H9 (cell line): ENCODE measurements around the gene ZSCAN5A. TPM values are rescaled to one million over a fixed set of nuclear protein-coding genes. Genes with fewer than 3 reads are reported as not detected.
"Not testable (repeated sequence)": the region's sequence is repeated elsewhere in the genome, so short reads cannot be mapped to it uniquely, and the experiment has no call there.

Experiments
- DNase-seq: peaks from one replicate; pipeline ENCODE4 v3.0.0-alpha.2; 2017
- H2AFZ ChIP-seq: one replicate; pipeline ENCODE4 v1.6.1; 2013; ENCODE audit warnings: mild to moderate bottlenecking, low read length, control low read depth, moderate library complexity
- H2AK5ac ChIP-seq: 2 replicates; pipeline ENCODE4 v1.6.1; 2013; ENCODE audit warnings: low read length, control low read depth, mixed read lengths; ENCODE audit not compliant: insufficient read length
- H2BK120ac ChIP-seq: one replicate; pipeline ENCODE4 v1.6.1; 2013; ENCODE audit warnings: low read depth, mild to moderate bottlenecking, low read length, control low read depth, inconsistent platforms; ENCODE audit not compliant: poor library complexity, severe bottlenecking
- H2BK12ac ChIP-seq: 2 replicates; pipeline ENCODE4 v1.6.1; 2013; ENCODE audit warnings: low read length, control low read depth, mixed read lengths, low read depth; ENCODE audit not compliant: insufficient read length
- H2BK15ac ChIP-seq: 2 replicates; pipeline ENCODE4 v1.6.1; 2013; ENCODE audit warnings: low read depth, low read length, control low read depth
- H2BK20ac ChIP-seq: one replicate; pipeline ENCODE4 v1.6.1; 2013; ENCODE audit warnings: low read depth, mild to moderate bottlenecking, low read length, control low read depth, inconsistent platforms; ENCODE audit not compliant: poor library complexity, severe bottlenecking
- H2BK5ac ChIP-seq: 2 replicates; pipeline ENCODE4 v1.6.1; 2013; ENCODE audit warnings: low read length, control low read depth, mixed read lengths; ENCODE audit not compliant: insufficient read length
- H3K14ac ChIP-seq: 2 replicates; pipeline ENCODE4 v1.6.1; 2013; ENCODE audit warnings: low read length, control low read depth; ENCODE audit not compliant: insufficient read depth
- H3K18ac ChIP-seq: 2 replicates; pipeline ENCODE4 v1.6.1; 2013; ENCODE audit warnings: low read depth, mild to moderate bottlenecking, mixed read lengths, low read length, control low read depth; ENCODE audit not compliant: insufficient read length
- H3K23ac ChIP-seq: 2 replicates; pipeline ENCODE4 v1.6.1; 2013; ENCODE audit warnings: low read length, control low read depth, mixed read lengths, low read depth; ENCODE audit not compliant: insufficient read length
- H3K23me2 ChIP-seq: 2 replicates; pipeline ENCODE4 v1.6.1; 2013; ENCODE audit warnings: low read depth, mild to moderate bottlenecking, mixed read lengths, low read length, control low read depth; ENCODE audit not compliant: insufficient read length, poor library complexity, severe bottlenecking
- H3K27ac ChIP-seq: 2 replicates; pipeline ENCODE4 v1.5.1; 2013; ENCODE audit warnings: low read length, control low read depth, mixed read lengths, low read depth; ENCODE audit not compliant: insufficient read length
- H3K27me3 ChIP-seq: 2 replicates; pipeline ENCODE4 v1.6.1; 2013; ENCODE audit warnings: low read length, control low read depth, inconsistent platforms; ENCODE audit not compliant: insufficient read depth
- H3K4ac ChIP-seq: 2 replicates; pipeline ENCODE4 v1.6.1; 2013; ENCODE audit warnings: low read depth, mild to moderate bottlenecking, control low read depth, inconsistent platforms, low read length, moderate library complexity
- H3K4me1 ChIP-seq: 2 replicates; pipeline ENCODE4 v1.6.1; 2013; ENCODE audit warnings: low read length, control low read depth, inconsistent platforms; ENCODE audit not compliant: insufficient read depth
- H3K4me2 ChIP-seq: 2 replicates; pipeline ENCODE4 v1.6.1; 2013; ENCODE audit warnings: low read length, control low read depth, mixed read lengths; ENCODE audit not compliant: insufficient read length, insufficient read depth
- H3K56ac ChIP-seq: 2 replicates; pipeline ENCODE4 v1.6.1; 2013; ENCODE audit warnings: low read depth, mild to moderate bottlenecking, mixed read lengths, low read length, control low read depth; ENCODE audit not compliant: insufficient read length
- H3K79me1 ChIP-seq: 2 replicates; pipeline ENCODE4 v1.6.1; 2013; ENCODE audit warnings: low read depth, mild to moderate bottlenecking, moderate library complexity, low read length, control low read depth, inconsistent platforms; ENCODE audit not compliant: insufficient read depth, poor library complexity, severe bottlenecking
- H3K79me2 ChIP-seq: 2 replicates; pipeline ENCODE4 v1.6.1; 2013; ENCODE audit warnings: low read length, control low read depth, inconsistent platforms; ENCODE audit not compliant: insufficient read depth
- H3K9ac ChIP-seq: 2 replicates; pipeline ENCODE4 v1.6.1; 2013; ENCODE audit warnings: low read length, control low read depth, mixed read lengths; ENCODE audit not compliant: insufficient read length; ENCODE audit errors: extremely low read depth
- H3K9me3 ChIP-seq: one replicate; pipeline ENCODE4 v1.6.1; 2013; ENCODE audit warnings: low read depth, low read length, inconsistent platforms; ENCODE audit not compliant: control insufficient read depth
- H3T11ph ChIP-seq: one replicate; pipeline ENCODE4 v1.6.1; 2013; ENCODE audit warnings: mild to moderate bottlenecking, low read length, control low read depth, inconsistent platforms
- H4K20me1 ChIP-seq: one replicate; pipeline ENCODE4 v1.6.1; 2013; ENCODE audit not compliant: control insufficient read depth, insufficient read length, insufficient read depth
- H4K5ac ChIP-seq: 2 replicates; pipeline ENCODE4 v1.6.1; 2013; ENCODE audit warnings: low read depth, mild to moderate bottlenecking, mixed read lengths, low read length, control low read depth; ENCODE audit not compliant: insufficient read length
- H4K8ac ChIP-seq: replicated peaks from 2 replicates; pipeline ENCODE4 v1.6.1; 2013; ENCODE audit warnings: low read length, control low read depth, mixed read lengths, low read depth; ENCODE audit not compliant: insufficient read length
- H4K91ac ChIP-seq: 2 replicates; pipeline ENCODE4 v1.6.1; 2013; ENCODE audit warnings: low read depth, mild to moderate bottlenecking, moderate library complexity, mixed read lengths, low read length, control low read depth; ENCODE audit not compliant: insufficient read length
- H3K27ac Mint-ChIP-seq, 3 experiments: 2 replicates in 2 of 3; 3 replicates in 1 of 3; pipeline ENCODE4 v1.8.0; 2020 to 2021; ENCODE audit warnings: mixed read lengths in 3 of 3, mild to moderate bottlenecking in 1 of 3, moderate library complexity in 1 of 3
- H3K27me3 Mint-ChIP-seq: 2 replicates; pipeline ENCODE4 v1.8.0; 2021; ENCODE audit warnings: low read depth, mild to moderate bottlenecking, moderate library complexity, mixed read lengths
- H3K36me3 Mint-ChIP-seq, 3 experiments: 2 replicates in 2 of 3; 3 replicates in 1 of 3; pipeline ENCODE4 v1.8.0; 2020 to 2021; ENCODE audit warnings: low read depth in 3 of 3, mixed read lengths in 3 of 3; ENCODE audit not compliant: insufficient read depth in 1 of 3
- H3K4me1 Mint-ChIP-seq, 2 experiments: 2 replicates each; pipeline ENCODE4 v1.8.0; 2020; ENCODE audit warnings: mixed read lengths in 2 of 2
- H3K4me3 Mint-ChIP-seq, 2 experiments: 2 replicates in 1 of 2; 3 replicates in 1 of 2; pipeline ENCODE4 v1.8.0; 2020 to 2021; ENCODE audit warnings: mild to moderate bottlenecking in 2 of 2, mixed read lengths in 2 of 2, moderate library complexity in 1 of 2
- H3K9me3 Mint-ChIP-seq, 2 experiments: 2 replicates in 1 of 2; 3 replicates in 1 of 2; pipeline ENCODE4 v1.8.0; 2020; ENCODE audit warnings: mild to moderate bottlenecking in 2 of 2, mixed read lengths in 2 of 2, moderate library complexity in 1 of 2
- WGBS: extraction: QIAGEN DNeasy Blood & Tissue Kit; methylation state at CpG from one replicate; pipeline ENCODE4 v1.1.7; 2013; ENCODE audit warnings: missing lambda C conversion rate, low lambda C conversion rate, mixed read lengths; ENCODE audit not compliant: insufficient read length; ENCODE audit errors: extremely low coverage; 5-methylcytosine and 5-hydroxymethylcytosine counted together
- total RNA-seq: library from RNA; stranded (reverse); gene quantifications from 2 replicates; pipeline ENCODE4 v1.2.1, GENCODE V29; 2021
- TF ChIP-seq, protein P1 (sequence below): fragments of 200-600 bp; sonication (generic); conservative IDR thresholded peaks from 3 replicates; pipeline ENCODE4 v1.8.0; 2021; ENCODE audit warnings: antibody characterized with exemption, mild to moderate bottlenecking

ZSCAN5A gene
- total RNA-seq, 1 experiment from 2014 or later: 12.5 TPM

DNA sequence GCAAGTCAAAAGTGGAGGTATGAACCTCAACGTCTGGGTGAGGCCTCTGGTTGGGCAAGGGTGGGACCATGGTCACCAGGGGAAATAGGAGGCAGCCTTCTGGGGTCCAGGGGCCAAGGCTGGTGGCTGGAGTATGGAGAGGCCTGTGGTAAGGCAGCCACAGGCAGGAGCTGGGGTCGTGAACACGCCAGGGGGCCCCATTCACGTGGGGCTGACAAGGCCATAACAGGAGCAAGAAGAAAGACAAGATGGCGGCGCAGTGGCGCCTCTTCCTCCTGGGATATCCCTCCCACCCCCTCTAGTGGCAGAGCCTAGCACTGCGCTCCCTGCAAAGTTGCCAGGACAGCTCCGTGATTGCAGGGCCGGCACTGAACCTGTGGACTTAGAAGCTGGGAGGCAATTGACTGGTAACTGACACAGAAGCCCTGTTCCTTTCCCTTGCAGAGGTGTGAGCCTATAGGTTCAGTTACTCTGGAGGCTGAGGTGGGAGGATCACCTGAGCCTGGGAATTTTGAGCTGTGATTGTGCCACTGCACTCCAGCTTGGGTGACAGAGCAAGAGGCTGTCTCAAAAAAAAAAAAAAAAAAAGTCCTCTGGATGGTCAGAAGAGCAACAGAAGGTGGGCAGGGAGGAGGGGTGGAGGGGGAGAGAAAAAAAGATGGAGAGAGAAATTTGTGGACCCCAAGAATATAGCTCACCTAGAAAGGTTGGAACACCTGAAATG, 61.8 kb downstream of the ZSCAN5A start:
- Mint-ChIP-seq H3K36me3 (peaks cover 2 to 10% (median 9%) of the 10 kb centered on the region in 3 experiments), H3K9me3 (peaks cover 13 to 42% of the 10 kb centered on the region in 2 experiments), H3K27ac (peak overlapping the region in 1 of 3 experiments; percentile 95; a peak in 1 of 7 replicates), H3K4me1 (no peaks in the 10 kb centered on the region), H3K4me3 (no peak overlapping the region), H3K27me3 (peaks cover 34% of the 10 kb centered on the region)
- no peak overlapping the region for H2AFZ ChIP-seq
- H4K91ac ChIP-seq: no peak overlapping the region
- H2BK12ac ChIP-seq: peak overlapping the region; percentile 56
- no peak overlapping the region for H3K56ac ChIP-seq
- peaks cover 4% of the 10 kb centered on the region for H3K9me3 ChIP-seq
- no peak overlapping the region for H3K27ac ChIP-seq
- no peaks in the 10 kb centered on the region for H4K20me1 ChIP-seq
- no peak overlapping the region for H3T11ph ChIP-seq
- H4K8ac ChIP-seq: no peak overlapping the region
- H2AK5ac ChIP-seq: no peak overlapping the region
- no peak overlapping the region for H2BK5ac ChIP-seq
- no peaks in the 10 kb centered on the region for H3K79me1 ChIP-seq
- no CpG with 5 or more reads among the region's 10 CpGs for WGBS
- no peaks in the 10 kb centered on the region for H3K4me1 ChIP-seq
- no peak overlapping the region for H3K9ac ChIP-seq
- H3K18ac ChIP-seq: peak overlapping the region; percentile 18
- H3K23me2 ChIP-seq: no peaks in the 10 kb centered on the region
- peak overlapping the region; percentile 74 for H4K5ac ChIP-seq
- no peak overlapping the region for H2BK120ac ChIP-seq
- no peaks in the 10 kb centered on the region for H3K79me2 ChIP-seq
- TF ChIP-seq, protein P1, sequence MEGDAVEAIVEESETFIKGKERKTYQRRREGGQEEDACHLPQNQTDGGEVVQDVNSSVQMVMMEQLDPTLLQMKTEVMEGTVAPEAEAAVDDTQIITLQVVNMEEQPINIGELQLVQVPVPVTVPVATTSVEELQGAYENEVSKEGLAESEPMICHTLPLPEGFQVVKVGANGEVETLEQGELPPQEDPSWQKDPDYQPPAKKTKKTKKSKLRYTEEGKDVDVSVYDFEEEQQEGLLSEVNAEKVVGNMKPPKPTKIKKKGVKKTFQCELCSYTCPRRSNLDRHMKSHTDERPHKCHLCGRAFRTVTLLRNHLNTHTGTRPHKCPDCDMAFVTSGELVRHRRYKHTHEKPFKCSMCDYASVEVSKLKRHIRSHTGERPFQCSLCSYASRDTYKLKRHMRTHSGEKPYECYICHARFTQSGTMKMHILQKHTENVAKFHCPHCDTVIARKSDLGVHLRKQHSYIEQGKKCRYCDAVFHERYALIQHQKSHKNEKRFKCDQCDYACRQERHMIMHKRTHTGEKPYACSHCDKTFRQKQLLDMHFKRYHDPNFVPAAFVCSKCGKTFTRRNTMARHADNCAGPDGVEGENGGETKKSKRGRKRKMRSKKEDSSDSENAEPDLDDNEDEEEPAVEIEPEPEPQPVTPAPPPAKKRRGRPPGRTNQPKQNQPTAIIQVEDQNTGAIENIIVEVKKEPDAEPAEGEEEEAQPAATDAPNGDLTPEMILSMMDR: peak; percentile 95
- H2BK15ac ChIP-seq: no peak overlapping the region
- H2BK20ac ChIP-seq: no peak overlapping the region
- DNase-seq: peak; percentile 95
- H3K14ac ChIP-seq: no peak overlapping the region
- H3K4ac ChIP-seq: no peak overlapping the region
- no peak overlapping the region for H3K23ac ChIP-seq
- no peaks in the 10 kb centered on the region for H3K27me3 ChIP-seq
- no peak overlapping the region for H3K4me2 ChIP-seq

DNA sequence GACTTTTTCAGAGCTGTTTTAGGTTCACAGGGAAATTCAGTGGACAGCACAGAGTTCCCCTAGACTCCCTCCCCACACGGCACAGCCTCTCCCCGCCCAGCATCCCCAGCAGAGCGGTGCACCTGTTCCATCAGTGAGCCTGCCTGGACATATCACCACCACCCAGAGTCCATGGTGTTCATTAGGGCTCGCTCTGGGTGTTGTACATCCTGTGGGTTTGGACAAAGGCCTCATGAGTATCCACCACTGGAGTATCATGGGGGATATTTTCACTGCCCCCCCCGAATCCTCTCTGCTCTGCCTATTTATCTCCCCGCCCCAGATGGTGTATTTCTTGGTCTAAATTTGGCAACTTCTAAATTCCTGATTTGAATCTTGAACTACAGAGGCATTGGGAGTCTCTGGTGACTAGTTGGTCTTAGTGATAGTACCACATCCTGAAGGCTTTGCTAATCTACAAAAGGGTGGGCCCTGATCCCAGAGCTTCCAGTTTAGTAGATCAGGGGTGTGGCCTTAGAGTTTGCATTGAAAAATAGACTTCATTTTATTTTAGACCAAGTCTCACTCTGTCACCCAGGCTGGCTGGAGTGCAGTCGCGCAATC, 65.8 kb downstream of the ZSCAN5A start:
- not testable (repeated sequence) for DNase-seq, H2AFZ ChIP-seq, H2BK120ac ChIP-seq, H3K9me3 ChIP-seq, H3K23me2 ChIP-seq, H3K27ac Mint-ChIP-seq, H3K4ac ChIP-seq, H2AK5ac ChIP-seq, H2BK12ac ChIP-seq, H3K27ac ChIP-seq, H3K4me3 Mint-ChIP-seq, H3K27me3 ChIP-seq, H3K9ac ChIP-seq, H2BK5ac ChIP-seq, H3K14ac ChIP-seq, H2BK20ac ChIP-seq, H3K4me2 ChIP-seq, H3T11ph ChIP-seq, H3K18ac ChIP-seq, H3K4me1 ChIP-seq, H4K8ac ChIP-seq, H3K4me1 Mint-ChIP-seq, H3K23ac ChIP-seq, H2BK15ac ChIP-seq, H3K79me1 ChIP-seq, H3K79me2 ChIP-seq, H4K5ac ChIP-seq, H4K20me1 ChIP-seq, H3K36me3 Mint-ChIP-seq, H3K56ac ChIP-seq, H4K91ac ChIP-seq
- no CpG with 5 or more reads among the region's 8 CpGs for WGBS
- peaks cover 33% of the 10 kb centered on the region for H3K27me3 Mint-ChIP-seq
- peaks cover 13 to 60% of the 10 kb centered on the region in 2 experiments for H3K9me3 Mint-ChIP-seq
